ENCODE results near the gene SLC66A2. TPM values are rescaled to one million over a fixed set of nuclear protein-coding genes. Genes with fewer than 3 reads are reported as not detected.

Gene SLC66A2
- total RNA-seq, 3 donors from 2014 or later (not counting 1 experiment from before 2014, with no cell fraction given), result 51.2 to 62.4 (median 54.1) TPM

DNA sequence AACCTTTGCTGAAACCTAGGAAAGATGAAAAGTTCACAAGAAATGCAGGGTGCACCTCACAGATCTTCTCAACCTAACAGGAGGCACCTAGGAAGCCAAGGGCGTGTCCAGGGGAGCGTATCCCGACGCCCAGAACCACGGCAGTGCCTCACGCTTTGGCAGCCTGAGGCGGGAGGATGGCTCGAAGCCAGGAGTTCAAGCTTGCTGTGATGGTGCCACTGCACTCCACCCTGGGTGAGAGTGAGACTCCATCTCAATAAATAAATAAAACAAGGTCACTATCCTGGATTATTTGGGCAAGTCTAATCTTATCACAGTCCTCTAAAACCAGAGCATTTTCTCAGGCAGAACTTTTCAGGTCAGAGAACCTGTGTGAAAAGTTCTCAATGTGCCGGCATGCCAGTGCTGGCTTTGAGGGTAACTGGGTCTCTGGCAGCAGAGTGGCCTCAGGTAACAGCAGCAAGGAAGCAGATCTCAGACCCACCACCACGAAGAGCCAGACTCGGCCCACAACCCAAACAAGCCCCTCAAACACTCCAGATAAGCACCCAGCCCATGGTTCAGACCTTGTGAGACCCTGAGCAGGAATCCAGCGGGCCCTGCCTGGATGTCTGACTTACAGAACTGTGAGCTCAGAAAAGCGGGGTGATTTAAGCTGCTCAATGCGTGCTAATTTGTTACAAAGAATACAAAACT, 24.7 kb upstream of the SLC66A2 start:
- H3K4me1 Mint-ChIP-seq, result peaks cover 31 to 50% of the 10 kb centered on the region in 2 donors
- H3K27ac Mint-ChIP-seq, result peak overlapping the region in 1 of 2 donors; percentile 66
- intact Hi-C loops (cut with micrococcal nuclease), result no loop called here
- H3K36me3 Mint-ChIP-seq, result no peaks in the 10 kb centered on the region
- Histone ChIP-seq H3K36me3 (ENCODE audit: control insufficient read depth, insufficient read depth, low read length) (peaks cover 39% of the 10 kb centered on the region), H3K4me1 (ENCODE audit: control insufficient read depth, insufficient read depth, low read length) (peaks cover 10% of the 10 kb centered on the region), H3K27me3 (ENCODE audit: control insufficient read depth, insufficient read depth, low read length) (no peaks in the 10 kb centered on the region), H3K9me3 (ENCODE audit: control insufficient read depth, insufficient read depth, low read length) (no peaks in the 10 kb centered on the region), H3K4me3 (ENCODE audit: low read length) (no peak overlapping the region), H3K27ac (ENCODE audit: low read length) (no peak overlapping the region)
- H3K9me3 Mint-ChIP-seq, result no peaks in the 10 kb centered on the region
- H3K4me3 Mint-ChIP-seq, result no peak overlapping the region
- no peaks in the 10 kb centered on the region for H3K27me3 Mint-ChIP-seq (ENCODE audit: low read depth in 2 of 2)
- DNase-seq (no peak), ATAC-seq (no peak)
- WGBS (ENCODE audit: insufficient coverage), result 92% methylated on average over 14 of the region's 14 CpGs
- TF ChIP-seq CTCF (IDR thresholded peaks at IDR 0.05), result no peak

DNA sequence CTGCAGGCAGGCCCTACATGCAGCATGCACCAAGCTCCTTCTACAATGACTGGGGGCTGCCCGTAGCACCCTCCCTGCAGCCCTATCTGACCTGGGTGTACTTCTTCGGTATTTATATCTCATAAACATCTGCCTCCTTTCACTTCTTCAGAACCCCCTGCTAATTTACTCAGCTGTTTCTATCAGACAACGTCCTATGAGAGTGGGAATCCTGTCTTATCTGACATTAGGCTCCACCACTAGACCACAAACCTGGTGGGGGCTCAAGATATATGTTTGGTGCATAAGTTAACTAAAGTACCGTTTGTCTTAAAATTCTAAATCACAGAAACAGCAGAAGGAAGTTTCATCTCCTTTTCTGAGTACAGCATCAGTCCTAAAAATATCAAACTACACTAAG, 23.6 kb upstream of the SLC66A2 start:
- Mint-ChIP-seq H3K36me3 (no peaks in the 10 kb centered on the region), H3K27ac (peak overlapping the region in 1 of 2 donors; percentile 66), H3K4me3 (no peak overlapping the region), H3K27me3 (ENCODE audit: low read depth in 2 of 2) (no peaks in the 10 kb centered on the region), H3K4me1 (peaks cover 34 to 44% of the 10 kb centered on the region in 2 donors), H3K9me3 (no peaks in the 10 kb centered on the region)
- 88% methylated on average over 3 of the region's 4 CpGs for WGBS (ENCODE audit: insufficient coverage)
- intact Hi-C loops (cut with micrococcal nuclease), result no loop called here
- Histone ChIP-seq H3K9me3 (ENCODE audit: control insufficient read depth, insufficient read depth, low read length) (no peaks in the 10 kb centered on the region), H3K4me3 (ENCODE audit: low read length) (no peak overlapping the region), H3K27me3 (ENCODE audit: control insufficient read depth, insufficient read depth, low read length) (no peaks in the 10 kb centered on the region), H3K36me3 (ENCODE audit: control insufficient read depth, insufficient read depth, low read length) (peaks cover 48% of the 10 kb centered on the region), H3K27ac (ENCODE audit: low read length) (no peak overlapping the region), H3K4me1 (ENCODE audit: control insufficient read depth, insufficient read depth, low read length) (peaks cover 10% of the 10 kb centered on the region)
- DNase-seq (no peak), ATAC-seq (no peak)
- no peak for TF ChIP-seq CTCF (IDR thresholded peaks at IDR 0.05)

DNA sequence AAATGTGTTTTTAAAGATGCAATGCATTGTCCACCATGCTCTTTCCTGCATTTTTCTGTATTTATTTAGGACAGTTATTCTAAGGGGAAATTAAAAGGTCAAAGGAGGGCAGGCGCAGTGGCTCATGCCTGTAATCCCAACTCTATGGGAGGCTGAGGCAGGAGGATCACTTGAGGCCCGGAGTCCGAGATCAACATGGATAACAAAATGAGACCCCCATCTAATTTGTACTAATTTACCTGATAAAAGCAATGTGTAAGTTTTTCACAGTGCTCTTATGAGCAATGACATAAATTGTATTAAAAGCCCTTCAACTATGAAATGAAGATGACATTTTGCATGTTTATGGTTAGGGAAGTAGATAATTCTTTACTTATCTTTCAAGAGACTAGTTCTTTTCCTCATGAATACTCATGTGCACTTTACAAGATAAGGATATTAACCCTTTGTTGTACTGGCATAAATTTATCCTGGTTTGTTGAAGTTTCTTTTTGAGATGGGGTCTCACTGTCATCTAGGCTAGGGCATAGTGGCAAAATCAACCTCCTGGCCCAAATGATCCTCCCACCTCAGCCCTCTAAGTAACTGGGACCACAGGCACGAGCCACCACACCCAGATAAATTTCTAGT, 22.7 kb upstream of the SLC66A2 start:
- H3K36me3 Mint-ChIP-seq, result no peaks in the 10 kb centered on the region

More for the DNA sequence above, 22.7 kb upstream of the SLC66A2 start:
- Mint-ChIP-seq H3K27me3 (ENCODE audit: low read depth in 2 of 2) (no peaks in the 10 kb centered on the region), H3K4me3 (no peak overlapping the region), H3K27ac (no peak overlapping the region), H3K4me1 (peaks cover 25 to 35% of the 10 kb centered on the region in 2 donors), H3K9me3 (no peaks in the 10 kb centered on the region)
- no peak for TF ChIP-seq CTCF (IDR thresholded peaks at IDR 0.05)
- Histone ChIP-seq H3K4me3 (ENCODE audit: low read length) (no peak overlapping the region), H3K9me3 (ENCODE audit: control insufficient read depth, insufficient read depth, low read length) (no peaks in the 10 kb centered on the region), H3K27ac (ENCODE audit: low read length) (no peak overlapping the region), H3K27me3 (ENCODE audit: control insufficient read depth, insufficient read depth, low read length) (no peaks in the 10 kb centered on the region), H3K36me3 (ENCODE audit: control insufficient read depth, insufficient read depth, low read length) (peaks cover 47% of the 10 kb centered on the region), H3K4me1 (ENCODE audit: control insufficient read depth, insufficient read depth, low read length) (peaks cover 7% of the 10 kb centered on the region)
- intact Hi-C loops (cut with micrococcal nuclease), result no loop called here
- DNase-seq, result no peak
- 100% methylated on average over 4 of the region's 4 CpGs for WGBS (ENCODE audit: insufficient coverage)
- no peak for ATAC-seq
